ENCODE data around the gene GAB4. TPM values are rescaled to one million over a fixed set of nuclear protein-coding genes. Genes with fewer than 3 reads are reported as not detected.
"Not testable (repeated sequence)": the region's sequence is repeated elsewhere in the genome, so short reads cannot be mapped to it uniquely, and the experiment has no call there.

The GAB4 gene
- total and polyA plus RNA-seq, 2 donors = not detected

- WGBS = 75% methylated on average over 6 of the region's 6 CpGs
- not testable (repeated sequence) for DNase-seq (ENCODE audit: extremely low spot score); H3K4me1 ChIP-seq (ENCODE audit: insufficient read depth); H3K4me3 ChIP-seq (ENCODE audit: low read depth, low read length); H3K36me3 ChIP-seq (ENCODE audit: insufficient read depth); H3K27ac ChIP-seq (ENCODE audit: low read depth)
Observed at GRCh38 chr22:17015552-17015951, 7.5 kb upstream of the GAB4 start.

DNA sequence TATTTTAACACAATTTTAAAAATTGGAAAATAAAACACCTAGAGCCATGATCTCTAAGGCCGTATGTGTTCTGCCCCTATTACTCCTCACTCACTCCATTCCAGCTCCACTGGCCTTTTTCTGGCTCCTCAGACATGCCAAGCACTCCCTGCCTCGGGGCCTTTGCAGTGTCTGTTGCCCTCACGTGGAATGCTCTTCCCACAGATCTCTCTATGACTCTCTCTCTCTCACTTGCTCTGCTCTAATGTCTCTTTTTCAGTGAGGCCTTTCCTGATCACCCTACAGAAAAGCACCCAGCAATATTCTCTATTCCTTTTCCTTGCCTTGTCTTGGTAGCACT lies 6.0 kb upstream of the GAB4 start:
- not testable (repeated sequence) for H3K4me3 ChIP-seq (ENCODE audit: low read depth, low read length); H3K4me1 ChIP-seq (ENCODE audit: insufficient read depth); H3K27ac ChIP-seq (ENCODE audit: low read depth); H3K36me3 ChIP-seq (ENCODE audit: insufficient read depth); DNase-seq (ENCODE audit: extremely low spot score)
- WGBS = 65% methylated on average over 3 of the region's 3 CpGs

GRCh38 chr22:17013396-17014100 lies 5.5 kb upstream of the GAB4 start:
- DNase-seq (ENCODE audit: extremely low spot score) = no peak
- Histone ChIP-seq H3K4me3 (ENCODE audit: low read depth, low read length) (no peak overlapping the region), H3K4me1 (ENCODE audit: insufficient read depth) (no peaks in the 10 kb centered on the region), H3K27ac (ENCODE audit: low read depth) (no peak overlapping the region), H3K36me3 (ENCODE audit: insufficient read depth) (no peaks in the 10 kb centered on the region)
- WGBS = 98% methylated on average over 2 of the region's 2 CpGs

GRCh38 chr22:17012267-17012666 lies 4.2 kb upstream of the GAB4 start:
- Histone ChIP-seq H3K4me1 (ENCODE audit: insufficient read depth) (no peaks in the 10 kb centered on the region), H3K4me3 (ENCODE audit: low read depth, low read length) (no peak overlapping the region), H3K27ac (ENCODE audit: low read depth) (no peak overlapping the region), H3K36me3 (ENCODE audit: insufficient read depth) (no peaks in the 10 kb centered on the region)
- 84% methylated on average over 4 of the region's 4 CpGs for WGBS
- DNase-seq (ENCODE audit: extremely low spot score) = no peak

DNA sequence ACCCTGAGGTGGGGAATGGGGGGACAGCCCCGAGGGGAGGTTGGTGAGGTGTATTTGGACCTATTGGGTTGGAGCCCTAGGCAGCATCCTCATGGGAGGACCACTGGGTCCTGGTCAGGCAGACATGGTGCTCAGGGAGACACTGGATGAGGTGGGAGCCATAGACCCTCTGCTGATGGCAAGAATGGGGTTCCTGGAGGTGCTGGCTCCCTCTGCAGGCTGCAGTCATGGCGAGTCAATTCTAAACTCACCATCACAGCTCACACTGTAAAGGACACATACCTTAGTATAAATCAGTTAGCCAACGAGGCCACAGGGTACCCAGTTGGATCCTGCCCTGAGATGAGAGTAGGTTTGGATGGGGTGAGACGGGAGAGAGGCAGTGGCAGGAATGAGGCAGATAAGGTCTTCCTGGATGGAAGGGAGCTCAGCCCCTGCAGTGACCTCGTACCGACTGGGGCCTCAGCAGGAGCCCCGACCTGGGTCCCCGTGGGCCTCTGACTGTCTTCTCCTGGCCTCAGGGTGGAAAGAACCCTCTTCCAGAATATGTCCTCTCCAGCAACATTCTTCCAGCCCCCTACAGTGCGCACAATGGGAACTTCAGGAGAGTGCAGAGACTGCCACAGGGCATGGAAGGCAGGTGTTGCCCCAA lies 1.7 kb upstream of the GAB4 start:
- no peak overlapping the region for H3K27ac ChIP-seq (ENCODE audit: low read depth)
- WGBS = 70% methylated on average over 9 of the region's 9 CpGs
- H3K4me3 ChIP-seq (ENCODE audit: low read depth, low read length) = no peak overlapping the region
- H3K4me1 ChIP-seq (ENCODE audit: insufficient read depth) = no peaks in the 10 kb centered on the region
- H3K36me3 ChIP-seq (ENCODE audit: insufficient read depth) = no peaks in the 10 kb centered on the region
- no peak for DNase-seq (ENCODE audit: extremely low spot score)

- WGBS = 9% methylated on average over 22 of the region's 22 CpGs
- H3K27ac ChIP-seq (ENCODE audit: low read depth) = no peak overlapping the region
- H3K4me3 ChIP-seq (ENCODE audit: low read depth, low read length) = no peak overlapping the region
Observed at GRCh38 chr22:17007257-17007656, 765 bp downstream of the GAB4 start.

GRCh38 chr22:16989915-16990314 lies 18.1 kb downstream of the GAB4 start:
- no peak for DNase-seq (ENCODE audit: extremely low spot score)
- Histone ChIP-seq H3K4me3 (ENCODE audit: low read depth, low read length) (no peak overlapping the region), H3K27ac (ENCODE audit: low read depth) (no peak overlapping the region), H3K36me3 (ENCODE audit: insufficient read depth) (no peaks in the 10 kb centered on the region), H3K4me1 (ENCODE audit: insufficient read depth) (no peaks in the 10 kb centered on the region)
- WGBS = 73% methylated on average over 6 of the region's 6 CpGs

More at GRCh38 chr22:17007257-17007656, 765 bp downstream of the GAB4 start:
- H3K36me3 ChIP-seq (ENCODE audit: insufficient read depth) = no peaks in the 10 kb centered on the region
- no peaks in the 10 kb centered on the region for H3K4me1 ChIP-seq (ENCODE audit: insufficient read depth)
- DNase-seq (ENCODE audit: extremely low spot score) = no peak

DNA sequence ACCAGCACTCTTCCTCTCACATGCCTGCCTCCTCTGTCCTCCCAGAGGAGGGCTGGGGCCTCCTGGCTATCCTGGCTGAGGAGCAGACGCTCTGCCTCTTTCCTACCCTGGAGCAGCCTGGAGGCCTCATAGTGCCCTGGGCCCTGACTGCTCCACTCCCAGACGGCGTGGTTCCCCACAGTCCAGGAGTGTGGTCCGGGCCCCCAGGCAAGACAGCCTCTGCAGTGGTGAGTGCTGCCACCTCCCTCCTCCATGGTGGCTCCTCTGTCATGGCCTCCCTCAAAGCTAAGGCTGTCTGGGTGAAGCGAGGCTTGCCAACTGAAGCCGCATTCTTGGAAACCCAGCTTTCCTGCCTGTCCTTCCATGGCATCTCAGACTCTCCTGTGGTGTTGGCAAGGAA lies 19.8 kb downstream of the GAB4 start:
- Histone ChIP-seq H3K4me1 (ENCODE audit: insufficient read depth) (no peaks in the 10 kb centered on the region), H3K36me3 (ENCODE audit: insufficient read depth) (no peaks in the 10 kb centered on the region), H3K27ac (ENCODE audit: low read depth) (no peak overlapping the region), H3K4me3 (ENCODE audit: low read depth, low read length) (no peak overlapping the region)
- 74% methylated on average over 6 of the region's 6 CpGs for WGBS
- no peak for DNase-seq (ENCODE audit: extremely low spot score)

DNA sequence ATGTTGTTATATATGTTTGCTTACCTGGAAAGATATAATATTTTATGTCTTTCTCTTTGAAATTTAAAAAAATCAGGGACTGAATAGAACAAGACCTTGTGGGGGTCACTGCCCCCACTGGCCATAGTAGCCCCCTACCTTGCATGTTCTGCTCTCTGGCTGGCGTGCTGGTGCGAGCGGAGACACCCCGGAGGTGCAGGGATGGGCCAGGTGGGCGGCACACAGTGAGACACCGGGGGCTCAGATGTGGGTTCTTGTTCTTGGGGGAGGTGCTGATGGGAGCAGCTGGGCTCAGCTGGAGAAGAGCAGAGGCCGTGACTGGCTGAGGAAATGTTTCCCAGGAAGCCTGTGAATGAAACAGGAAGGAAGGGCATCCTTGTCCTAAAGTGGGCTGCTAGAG lies 20.2 kb downstream of the GAB4 start:
- 75% methylated on average over 7 of the region's 7 CpGs for WGBS
- H3K4me3 ChIP-seq (ENCODE audit: low read depth, low read length) = no peak overlapping the region
- no peaks in the 10 kb centered on the region for H3K4me1 ChIP-seq (ENCODE audit: insufficient read depth)
- H3K36me3 ChIP-seq (ENCODE audit: insufficient read depth) = no peaks in the 10 kb centered on the region
- DNase-seq (ENCODE audit: extremely low spot score) = no peak
- H3K27ac ChIP-seq (ENCODE audit: low read depth) = no peak overlapping the region

DNA sequence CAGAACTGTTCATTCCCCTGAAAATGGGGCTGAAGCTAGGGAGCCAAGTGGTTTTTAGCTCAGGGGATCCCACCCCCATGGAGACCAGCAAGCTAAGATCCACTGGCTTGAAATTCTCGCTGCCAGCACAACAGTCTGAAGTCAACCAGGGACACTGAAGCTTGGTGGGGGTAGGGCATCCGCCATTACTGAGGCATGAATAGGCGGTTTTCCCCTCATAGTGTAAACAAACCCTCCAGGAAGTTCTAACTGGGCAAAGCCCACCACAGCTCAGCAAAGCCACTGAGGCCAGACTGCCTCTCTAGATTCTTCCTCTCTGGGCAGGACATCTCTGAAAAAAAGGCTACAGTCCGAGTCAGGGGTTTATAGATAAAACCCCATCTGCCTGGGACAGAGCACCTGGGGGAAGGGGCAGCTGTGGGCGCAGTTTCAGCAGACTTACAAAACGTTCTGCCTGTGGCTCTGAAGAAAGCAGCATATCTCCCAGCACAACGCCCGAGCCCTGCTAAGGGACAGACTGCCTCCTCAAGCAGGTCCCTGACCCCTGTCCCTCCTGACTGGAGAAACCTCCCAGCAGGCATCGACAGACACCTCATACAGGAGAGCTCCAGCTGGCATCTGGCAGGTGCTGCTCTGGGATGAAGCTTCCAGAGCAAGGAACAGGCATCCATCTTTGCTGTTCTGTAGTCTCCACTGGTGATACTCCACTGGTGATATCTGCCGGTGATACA lies 32.7 kb downstream of the GAB4 start:
- no peak overlapping the region for H3K27ac ChIP-seq (ENCODE audit: low read depth)
- no peak overlapping the region for H3K4me3 ChIP-seq (ENCODE audit: low read depth, low read length)
- no peaks in the 10 kb centered on the region for H3K36me3 ChIP-seq (ENCODE audit: insufficient read depth)
- WGBS = 59% methylated on average over 10 of the region's 10 CpGs
- no peak for DNase-seq (ENCODE audit: extremely low spot score)
- no peaks in the 10 kb centered on the region for H3K4me1 ChIP-seq (ENCODE audit: insufficient read depth)

DNA sequence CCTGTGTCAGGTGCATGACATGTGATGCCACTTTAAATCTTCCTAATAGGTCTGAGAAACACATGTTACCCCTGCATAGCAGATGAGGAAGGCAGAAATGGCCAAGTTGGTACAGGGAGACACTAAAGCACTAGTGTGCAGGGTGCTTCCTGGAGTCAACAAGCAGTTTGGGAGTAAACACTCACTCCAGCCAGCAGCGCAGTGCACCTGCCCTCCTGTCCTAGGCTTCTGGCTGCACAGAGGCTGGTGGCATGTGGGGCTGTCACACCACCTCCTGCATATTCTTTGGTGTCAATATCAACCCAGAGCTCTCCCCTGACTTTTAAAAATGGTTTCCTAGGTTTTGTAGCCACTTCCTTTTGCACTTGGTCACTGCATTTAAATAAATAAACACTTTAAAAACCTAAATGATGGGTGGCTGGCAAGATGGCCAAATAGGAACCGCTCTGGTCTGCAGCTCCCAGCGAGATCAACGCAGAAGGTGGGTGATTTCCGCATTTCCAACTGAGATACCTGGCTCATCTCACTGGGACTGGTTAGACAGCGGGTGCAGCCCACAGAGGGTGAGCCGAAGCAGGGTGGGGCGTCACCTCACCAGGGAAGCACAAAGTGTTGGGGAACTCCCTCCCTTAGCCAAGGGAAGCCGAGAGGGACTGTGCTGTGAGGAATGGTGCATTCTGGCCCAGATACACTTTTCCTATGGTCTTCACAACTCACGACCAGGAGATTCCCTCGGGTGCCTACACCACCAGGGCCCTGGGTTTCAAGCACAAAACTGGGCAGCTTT lies 33.5 kb downstream of the GAB4 start:
- no peak for DNase-seq (ENCODE audit: extremely low spot score)
- 70% methylated on average over 11 of the region's 11 CpGs for WGBS
- Histone ChIP-seq H3K4me3 (ENCODE audit: low read depth, low read length) (no peak overlapping the region), H3K4me1 (ENCODE audit: insufficient read depth) (no peaks in the 10 kb centered on the region), H3K27ac (ENCODE audit: low read depth) (no peak overlapping the region), H3K36me3 (ENCODE audit: insufficient read depth) (no peaks in the 10 kb centered on the region)

DNA sequence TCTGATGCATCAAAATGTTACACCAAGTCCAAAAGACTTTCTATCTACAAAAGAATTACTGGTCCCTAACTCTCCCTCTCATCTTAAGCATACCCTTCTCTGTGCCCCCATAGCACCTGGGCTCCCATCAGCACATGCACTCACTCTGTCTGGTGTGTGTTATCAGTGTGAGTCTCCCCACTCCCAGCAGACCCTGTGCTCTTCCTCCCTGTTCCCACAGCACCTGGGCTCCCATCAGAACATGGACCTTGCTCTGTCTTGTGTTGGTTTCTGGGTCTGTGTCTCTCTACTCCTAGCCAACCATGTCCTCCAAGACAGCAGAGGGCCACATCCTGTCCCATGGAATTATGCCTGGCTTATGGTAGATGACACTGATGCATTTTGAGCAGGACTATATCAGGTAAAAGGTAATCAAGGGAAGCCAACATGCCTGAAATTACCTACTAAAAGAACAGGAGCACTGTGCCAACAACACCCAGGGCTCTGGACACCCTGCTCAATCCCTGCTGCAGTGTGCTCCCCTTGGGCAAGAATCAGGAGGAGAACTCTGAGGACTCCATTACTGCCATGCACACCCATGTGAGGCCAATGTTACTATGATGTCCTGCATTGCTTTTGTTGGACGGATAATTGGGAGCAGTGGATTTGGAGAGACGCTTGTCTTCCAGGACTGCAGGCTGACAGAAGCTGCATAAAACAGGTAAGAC lies 34.3 kb downstream of the GAB4 start:
- no peak overlapping the region for H3K27ac ChIP-seq (ENCODE audit: low read depth)
- no peak for DNase-seq (ENCODE audit: extremely low spot score)
- H3K4me1 ChIP-seq (ENCODE audit: insufficient read depth) = no peaks in the 10 kb centered on the region
- H3K4me3 ChIP-seq (ENCODE audit: low read depth, low read length) = no peak overlapping the region
- WGBS = 86% methylated on average over 2 of the region's 2 CpGs
- no peaks in the 10 kb centered on the region for H3K36me3 ChIP-seq (ENCODE audit: insufficient read depth)

- Histone ChIP-seq H3K4me1 (ENCODE audit: insufficient read depth) (no peaks in the 10 kb centered on the region), H3K27ac (ENCODE audit: low read depth) (no peak overlapping the region), H3K4me3 (ENCODE audit: low read depth, low read length) (no peak overlapping the region), H3K36me3 (ENCODE audit: insufficient read depth) (no peaks in the 10 kb centered on the region)
- DNase-seq (ENCODE audit: extremely low spot score) = no peak
- 86% methylated on average over 4 of the region's 4 CpGs for WGBS
Observed at GRCh38 chr22:16972311-16972710, 35.7 kb downstream of the GAB4 start.
